ENCODE measurements around the gene IGF2BP2. TPM values are rescaled to one million over a fixed set of nuclear protein-coding genes. Genes with fewer than 3 reads are reported as not detected.

Gene IGF2BP2
- total and polyA plus RNA-seq, 2 of the 4 experiments (the other 2 are of a cell fraction) = 23.4 to 88.2 TPM

DNA sequence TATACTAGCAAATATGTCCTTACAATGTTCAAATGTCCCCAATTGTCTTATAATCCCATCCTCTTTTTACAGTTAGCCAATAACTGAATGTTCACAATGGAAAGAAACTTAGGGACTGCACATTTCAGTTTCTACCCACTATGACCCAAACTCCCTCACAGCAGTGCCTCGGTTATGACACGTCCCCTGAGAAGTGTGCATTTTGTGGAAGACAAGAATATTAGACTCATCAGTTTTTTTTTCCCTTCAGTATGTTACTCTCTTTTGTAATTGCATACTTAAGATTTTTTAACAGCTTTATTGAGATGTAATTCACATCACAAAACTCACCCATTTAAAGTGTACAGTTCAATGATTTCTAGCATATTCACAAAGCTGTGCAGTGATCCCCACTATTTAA lies 64.8 kb downstream of the IGF2BP2 start:
- Histone ChIP-seq H3K4me3 (ENCODE audit: insufficient read depth, low read depth, low read length) (no peak overlapping the region), H3K4me1 (ENCODE audit: control insufficient read depth, insufficient read depth, low read length) (peaks cover 32% of the 10 kb centered on the region), H2BK20ac (ENCODE audit: low read depth, low read length) (no peak overlapping the region), H3K23ac (ENCODE audit: low read depth, low read length) (0 out of 2 replicates have a peak overlapping the region, but pooled peaks have one; percentile 7), H3K9ac (ENCODE audit: low read depth, low read length) (no peak overlapping the region), H3K36me3 (ENCODE audit: control insufficient read depth, insufficient read depth, low read length) (peaks cover 6% of the 10 kb centered on the region), H4K91ac (ENCODE audit: insufficient read depth, low read depth, low read length) (no peak overlapping the region), H4K8ac (ENCODE audit: low read depth in 2 of 2, low read length in 2 of 2) (no peak overlapping the region), H4K20me1 (ENCODE audit: insufficient read depth, low read length) (peaks cover 98% of the 10 kb centered on the region), H3K79me1 (ENCODE audit: low read depth in 1 of 2, low read length in 2 of 2) (peaks cover 26 to 93% of the 10 kb centered on the region in 2 experiments), H3K9me3 (ENCODE audit: control insufficient read depth, insufficient read depth, low read length) (no peaks in the 10 kb centered on the region), H3K56ac (ENCODE audit: extremely low read depth, insufficient read depth, low read length) (no peak overlapping the region), H3K14ac (replicated peaks; ENCODE audit: low read depth, low read length) (0 out of 2 replicates have a peak overlapping the region, but pooled peaks have one; percentile 33), H2AK5ac (ENCODE audit: low read depth, low read length) (no peak overlapping the region), H3K27ac (ENCODE audit: insufficient read depth, low read length) (no peak overlapping the region), H2BK5ac (ENCODE audit: low read depth, low read length, poor library complexity, severe bottlenecking) (no peak overlapping the region), H2AFZ (replicated peaks; ENCODE audit: low read length, poor library complexity) (no peak overlapping the region), H3K4ac (ENCODE audit: low read depth, low read length) (no peak overlapping the region), H3K4me2 (ENCODE audit: low read depth, low read length) (peak overlapping the region; percentile 85), H3K9me1 (ENCODE audit: insufficient read depth, low read length) (peaks cover 37% of the 10 kb centered on the region), H2BK15ac (ENCODE audit: low read depth, low read length) (no peak overlapping the region), H3K18ac (ENCODE audit: low read depth, low read length) (no peak overlapping the region), H2AK9ac (replicated peaks; ENCODE audit: low read depth, low read length, poor library complexity) (no peak overlapping the region), H3K27me3 (ENCODE audit: control insufficient read depth, insufficient read depth, low read length) (no peaks in the 10 kb centered on the region), H4K5ac (ENCODE audit: low read depth, low read length) (no peak overlapping the region), H2BK120ac (ENCODE audit: low read depth, low read length) (no peak overlapping the region)
- TF ChIP-seq, protein P1, sequence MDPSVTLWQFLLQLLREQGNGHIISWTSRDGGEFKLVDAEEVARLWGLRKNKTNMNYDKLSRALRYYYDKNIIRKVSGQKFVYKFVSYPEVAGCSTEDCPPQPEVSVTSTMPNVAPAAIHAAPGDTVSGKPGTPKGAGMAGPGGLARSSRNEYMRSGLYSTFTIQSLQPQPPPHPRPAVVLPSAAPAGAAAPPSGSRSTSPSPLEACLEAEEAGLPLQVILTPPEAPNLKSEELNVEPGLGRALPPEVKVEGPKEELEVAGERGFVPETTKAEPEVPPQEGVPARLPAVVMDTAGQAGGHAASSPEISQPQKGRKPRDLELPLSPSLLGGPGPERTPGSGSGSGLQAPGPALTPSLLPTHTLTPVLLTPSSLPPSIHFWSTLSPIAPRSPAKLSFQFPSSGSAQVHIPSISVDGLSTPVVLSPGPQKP (IDR thresholded peaks at IDR 0.05; ENCODE audit: borderline replicate concordance, low read depth, low read length) = no peak
- no peak for TF ChIP-seq FOS (IDR thresholded peaks at IDR 0.05; ENCODE audit: low read depth, low read length)
- no TSS peak for BruUV-seq (replicated peaks)
- in situ Hi-C loops (cut with MboI; ENCODE audit: low sequenced_read_pairs) (no loop called here), dilution Hi-C loops (cut with HindIII; ENCODE audit: low sequenced_read_pairs, unreplicated experiment) (no loop called here), intact Hi-C loops (cut with micrococcal nuclease) (no loop called here)
- no peak for DNase-seq
- ChIA-PET CTCF (interaction anchor here (0.5 to 0.8 kb wide), 2 partner anchors 8 to 100 kb away, joined by 3 to 4 read pairs; no protein-coding TSS in a partner anchor), POLR2A (ENCODE audit: unreplicated experiment) (no interaction called here)
- 0 out of 2 replicates have a peak, but pooled peaks have one; percentile 3 for ATAC-seq (ENCODE audit: low read depth)
- WGBS, 2 experiments (ENCODE audit: extremely low coverage in 2 of 2, insufficient read length in 1 of 2) = no CpG with 5 or more reads among the region's 2 CpGs
